HepG2 (cell line): ENCODE results near the gene MRPL3. TPM values are rescaled to one million over a fixed set of nuclear protein-coding genes. Genes with fewer than 3 reads are reported as not detected.

Source experiments
- ASH2L ChIP-seq: fragments of 300-600, 200-600 bp; sonication (generic); IDR thresholded peaks from 2 replicates; pipeline ENCODE4 v1.7.0; 2017; ENCODE audit warnings: low read depth, mild to moderate bottlenecking, moderate library complexity, mixed read lengths, low read length; ENCODE audit not compliant: insufficient read length
- FOXA3 ChIP-seq: IDR thresholded peaks from 2 replicates; pipeline ENCODE4 v1.6.1; 2016; ENCODE audit warnings: missing genetic modification reagents, missing compliant biosample characterization
- KDM4B ChIP-seq: sonication (generic); formaldehyde crosslinking; IDR thresholded peaks from 2 replicates; pipeline ENCODE4 v1.4.0; 2020; ENCODE audit warnings: missing genetic modification reagents
- RFX5 ChIP-seq: IDR thresholded peaks from 2 replicates; pipeline ENCODE4 v1.6.1; 2011; ENCODE audit warnings: low read depth, low read length, improper control_type of control experiment
- SMC3 ChIP-seq: IDR thresholded peaks from 2 replicates; pipeline ENCODE4 v1.6.1; 2011; ENCODE audit warnings: low read length, improper control_type of control experiment
- SNRNP70 ChIP-seq: fragments of 200-400 bp; formaldehyde crosslinking; IDR thresholded peaks from 2 replicates; pipeline ENCODE4 v1.6.1; 2017; ENCODE audit warnings: mild to moderate bottlenecking, low read depth, low read length, moderate library complexity
- SRSF1 ChIP-seq: fragments of 200-400 bp; formaldehyde crosslinking; optimal IDR thresholded peaks from 2 replicates; pipeline ENCODE3; 2017; ENCODE audit warnings: mild to moderate bottlenecking, low read depth, low read length, moderate library complexity
- ZBTB38 ChIP-seq: sonication (generic); formaldehyde crosslinking; IDR thresholded peaks from 2 replicates; pipeline ENCODE4 v1.5.1; 2020; ENCODE audit warnings: mild to moderate bottlenecking, missing genetic modification reagents
- ZMAT3 ChIP-seq: sonication (generic); formaldehyde crosslinking; conservative IDR thresholded peaks from 2 replicates; pipeline ENCODE4 v1.7.0; 2021; ENCODE audit warnings: missing genetic modification reagents
- ZMYM2 ChIP-seq: sonication (generic); formaldehyde crosslinking; IDR thresholded peaks from 2 replicates; pipeline ENCODE4 v1.8.0; 2022; ENCODE audit warnings: mild to moderate bottlenecking, missing genetic modification reagents
- ZNF207 ChIP-seq: fragments of 450-650 bp; IDR thresholded peaks from 2 replicates; pipeline ENCODE4 v1.6.1; 2016; ENCODE audit warnings: antibody characterized with exemption, borderline replicate concordance
- ZNF383 ChIP-seq: sonication (generic); formaldehyde crosslinking; IDR thresholded peaks from 2 replicates; pipeline ENCODE4 v1.4.0; 2020; ENCODE audit warnings: missing genetic modification reagents, mild to moderate bottlenecking, borderline replicate concordance
- ZNF430 ChIP-seq: sonication (generic); formaldehyde crosslinking; IDR thresholded peaks from 2 replicates; pipeline ENCODE4 v1.9.0; 2021; ENCODE audit warnings: mild to moderate bottlenecking, missing genetic modification reagents
- ZNF484 ChIP-seq: sonication (generic); formaldehyde crosslinking; IDR thresholded peaks from 2 replicates; pipeline ENCODE4 v1.5.1; 2020; ENCODE audit warnings: mild to moderate bottlenecking, low read depth, missing genetic modification reagents, borderline replicate concordance
- ZNF768 ChIP-seq: sonication (generic); formaldehyde crosslinking; IDR thresholded peaks from 2 replicates; pipeline ENCODE4 v1.4.0; 2020; ENCODE audit warnings: missing genetic modification reagents
- ZNF891 ChIP-seq: sonication (generic); formaldehyde crosslinking; IDR thresholded peaks from 2 replicates; pipeline ENCODE4 v1.5.0; 2020; ENCODE audit warnings: mild to moderate bottlenecking, missing genetic modification reagents
- polyA plus RNA-seq, 8 experiments: library from polyadenylated mRNA; depleted of rRNA in 3 of 8; stranded (reverse) in 7 of 8; unstranded in 1 of 8; fragments of >200 nt; fragmentation: Illumina TruSeq in 4 of 8; extraction: Trizol in 4 of 8; gene quantifications; 2 replicates each; pipeline versions ENCODE4 v1.2.1 to v1.2.3, GENCODE V29; 2011 to 2016; ENCODE audit warnings: low read depth in 4 of 8, missing spikeins in 1 of 8, mixed read lengths in 1 of 8; ENCODE audit not compliant: insufficient read depth in 1 of 8
- total RNA-seq, 5 experiments: library from RNA; depleted of rRNA; stranded (reverse); fragments of >200 nt; fragmentation: Illumina TruSeq; extraction: Trizol; gene quantifications; 2 replicates each; pipeline ENCODE4 v1.2.3, GENCODE V29; 2016; ENCODE audit warnings: low read depth in 1 of 5
- TF ChIP-seq, protein P1 (sequence below): sonication (generic); formaldehyde crosslinking; IDR thresholded peaks from 2 replicates; pipeline ENCODE4 v1.4.0; 2020; ENCODE audit warnings: mild to moderate bottlenecking, missing genetic modification reagents, borderline replicate concordance
- TF ChIP-seq, protein P2 (sequence below): sonication (generic); formaldehyde crosslinking; IDR thresholded peaks from 2 replicates; pipeline ENCODE4 v1.5.1; 2020; ENCODE audit warnings: mild to moderate bottlenecking, missing genetic modification reagents, moderate library complexity
- TF ChIP-seq, protein P3 (sequence below): sonication (generic); formaldehyde crosslinking; IDR thresholded peaks from 2 replicates; pipeline ENCODE4 v1.5.0; 2020; ENCODE audit warnings: mild to moderate bottlenecking, missing genetic modification reagents
- TF ChIP-seq, protein P4 (sequence below): sonication (generic); formaldehyde crosslinking; IDR thresholded peaks from 2 replicates; pipeline ENCODE4 v1.4.0; 2020; ENCODE audit warnings: low read depth, mild to moderate bottlenecking, missing genetic modification reagents

The MRPL3 gene
- total and polyA plus RNA-seq, 2 of the 13 experiments (the other 11 are each of a cell fraction or from before 2014, with no cell fraction given) = 114 to 172 TPM

DNA sequence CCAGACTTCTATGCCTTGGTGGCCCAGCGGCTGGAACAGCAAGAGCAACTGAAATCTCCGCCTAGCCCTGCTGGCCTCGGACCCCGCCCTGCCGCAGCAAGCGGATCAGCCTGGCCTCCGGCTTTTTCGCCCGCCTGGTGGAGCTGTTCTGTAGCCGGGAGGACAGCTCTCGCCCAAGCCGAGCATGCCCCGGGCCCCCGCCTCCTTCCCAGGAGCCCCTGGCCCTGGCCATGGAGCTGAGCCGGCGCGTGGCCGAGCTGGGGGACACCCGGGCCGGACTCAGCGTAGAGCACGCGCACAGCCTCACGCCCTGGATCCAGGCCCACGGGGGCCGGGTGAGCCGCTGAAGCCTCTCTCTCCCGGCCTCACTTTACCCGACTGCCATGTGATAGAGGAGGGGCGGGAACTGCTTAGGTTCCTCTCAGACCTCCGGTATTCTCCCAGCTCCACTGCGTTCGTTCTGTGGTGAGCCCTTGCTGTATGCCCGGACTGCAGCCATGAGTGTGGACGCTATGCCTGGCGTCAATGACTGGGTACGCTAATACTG lies 24.1 kb upstream of the MRPL3 start (continued):
- TF ChIP-seq, protein P1, sequence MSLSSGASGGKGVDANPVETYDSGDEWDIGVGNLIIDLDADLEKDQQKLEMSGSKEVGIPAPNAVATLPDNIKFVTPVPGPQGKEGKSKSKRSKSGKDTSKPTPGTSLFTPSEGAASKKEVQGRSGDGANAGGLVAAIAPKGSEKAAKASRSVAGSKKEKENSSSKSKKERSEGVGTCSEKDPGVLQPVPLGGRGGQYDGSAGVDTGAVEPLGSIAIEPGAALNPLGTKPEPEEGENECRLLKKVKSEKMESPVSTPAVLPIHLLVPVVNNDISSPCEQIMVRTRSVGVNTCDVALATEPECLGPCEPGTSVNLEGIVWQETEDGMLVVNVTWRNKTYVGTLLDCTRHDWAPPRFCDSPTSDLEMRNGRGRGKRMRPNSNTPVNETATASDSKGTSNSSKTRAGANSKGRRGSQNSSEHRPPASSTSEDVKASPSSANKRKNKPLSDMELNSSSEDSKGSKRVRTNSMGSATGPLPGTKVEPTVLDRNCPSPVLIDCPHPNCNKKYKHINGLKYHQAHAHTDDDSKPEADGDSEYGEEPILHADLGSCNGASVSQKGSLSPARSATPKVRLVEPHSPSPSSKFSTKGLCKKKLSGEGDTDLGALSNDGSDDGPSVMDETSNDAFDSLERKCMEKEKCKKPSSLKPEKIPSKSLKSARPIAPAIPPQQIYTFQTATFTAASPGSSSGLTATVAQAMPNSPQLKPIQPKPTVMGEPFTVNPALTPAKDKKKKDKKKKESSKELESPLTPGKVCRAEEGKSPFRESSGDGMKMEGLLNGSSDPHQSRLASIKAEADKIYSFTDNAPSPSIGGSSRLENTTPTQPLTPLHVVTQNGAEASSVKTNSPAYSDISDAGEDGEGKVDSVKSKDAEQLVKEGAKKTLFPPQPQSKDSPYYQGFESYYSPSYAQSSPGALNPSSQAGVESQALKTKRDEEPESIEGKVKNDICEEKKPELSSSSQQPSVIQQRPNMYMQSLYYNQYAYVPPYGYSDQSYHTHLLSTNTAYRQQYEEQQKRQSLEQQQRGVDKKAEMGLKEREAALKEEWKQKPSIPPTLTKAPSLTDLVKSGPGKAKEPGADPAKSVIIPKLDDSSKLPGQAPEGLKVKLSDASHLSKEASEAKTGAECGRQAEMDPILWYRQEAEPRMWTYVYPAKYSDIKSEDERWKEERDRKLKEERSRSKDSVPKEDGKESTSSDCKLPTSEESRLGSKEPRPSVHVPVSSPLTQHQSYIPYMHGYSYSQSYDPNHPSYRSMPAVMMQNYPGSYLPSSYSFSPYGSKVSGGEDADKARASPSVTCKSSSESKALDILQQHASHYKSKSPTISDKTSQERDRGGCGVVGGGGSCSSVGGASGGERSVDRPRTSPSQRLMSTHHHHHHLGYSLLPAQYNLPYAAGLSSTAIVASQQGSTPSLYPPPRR = no peak
- no peak for TF ChIP-seq FOXA3 (CRISPR knock-in tag)
- TF ChIP-seq ZMYM2 = no peak
- no peak for TF ChIP-seq RFX5
- no peak for TF ChIP-seq ZBTB38 (CRISPR knock-in tag)
- TF ChIP-seq, protein P2, sequence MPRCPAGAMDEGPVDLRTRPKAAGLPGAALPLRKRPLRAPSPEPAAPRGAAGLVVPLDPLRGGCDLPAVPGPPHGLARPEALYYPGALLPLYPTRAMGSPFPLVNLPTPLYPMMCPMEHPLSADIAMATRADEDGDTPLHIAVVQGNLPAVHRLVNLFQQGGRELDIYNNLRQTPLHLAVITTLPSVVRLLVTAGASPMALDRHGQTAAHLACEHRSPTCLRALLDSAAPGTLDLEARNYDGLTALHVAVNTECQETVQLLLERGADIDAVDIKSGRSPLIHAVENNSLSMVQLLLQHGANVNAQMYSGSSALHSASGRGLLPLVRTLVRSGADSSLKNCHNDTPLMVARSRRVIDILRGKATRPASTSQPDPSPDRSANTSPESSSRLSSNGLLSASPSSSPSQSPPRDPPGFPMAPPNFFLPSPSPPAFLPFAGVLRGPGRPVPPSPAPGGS (CRISPR knock-in tag) = no peak
- no peak for TF ChIP-seq ZNF207
- TF ChIP-seq ZNF768 = 0 out of 2 replicates have a peak, but pooled peaks have one; percentile 12
- TF ChIP-seq, protein P3, sequence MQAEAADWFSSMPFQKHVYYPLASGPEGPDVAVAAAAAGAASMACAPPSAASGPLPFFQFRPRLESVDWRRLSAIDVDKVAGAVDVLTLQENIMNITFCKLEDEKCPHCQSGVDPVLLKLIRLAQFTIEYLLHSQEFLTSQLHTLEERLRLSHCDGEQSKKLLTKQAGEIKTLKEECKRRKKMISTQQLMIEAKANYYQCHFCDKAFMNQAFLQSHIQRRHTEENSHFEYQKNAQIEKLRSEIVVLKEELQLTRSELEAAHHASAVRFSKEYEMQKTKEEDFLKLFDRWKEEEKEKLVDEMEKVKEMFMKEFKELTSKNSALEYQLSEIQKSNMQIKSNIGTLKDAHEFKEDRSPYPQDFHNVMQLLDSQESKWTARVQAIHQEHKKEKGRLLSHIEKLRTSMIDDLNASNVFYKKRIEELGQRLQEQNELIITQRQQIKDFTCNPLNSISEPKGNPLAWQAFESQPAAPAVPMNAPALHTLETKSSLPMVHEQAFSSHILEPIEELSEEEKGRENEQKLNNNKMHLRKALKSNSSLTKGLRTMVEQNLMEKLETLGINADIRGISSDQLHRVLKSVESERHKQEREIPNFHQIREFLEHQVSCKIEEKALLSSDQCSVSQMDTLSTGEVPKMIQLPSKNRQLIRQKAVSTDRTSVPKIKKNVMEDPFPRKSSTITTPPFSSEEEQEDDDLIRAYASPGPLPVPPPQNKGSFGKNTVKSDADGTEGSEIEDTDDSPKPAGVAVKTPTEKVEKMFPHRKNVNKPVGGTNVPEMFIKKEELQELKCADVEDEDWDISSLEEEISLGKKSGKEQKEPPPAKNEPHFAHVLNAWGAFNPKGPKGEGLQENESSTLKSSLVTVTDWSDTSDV = no peak
- TF ChIP-seq SRSF1 = no peak
- TF ChIP-seq ZNF430 = no peak
- no peak for TF ChIP-seq ZMAT3 (CRISPR knock-in tag)
- TF ChIP-seq ZNF383 (CRISPR knock-in tag) = no peak
- TF ChIP-seq SMC3 = no peak
- no peak for TF ChIP-seq ASH2L
- TF ChIP-seq KDM4B (CRISPR knock-in tag) = no peak
- TF ChIP-seq, protein P4, sequence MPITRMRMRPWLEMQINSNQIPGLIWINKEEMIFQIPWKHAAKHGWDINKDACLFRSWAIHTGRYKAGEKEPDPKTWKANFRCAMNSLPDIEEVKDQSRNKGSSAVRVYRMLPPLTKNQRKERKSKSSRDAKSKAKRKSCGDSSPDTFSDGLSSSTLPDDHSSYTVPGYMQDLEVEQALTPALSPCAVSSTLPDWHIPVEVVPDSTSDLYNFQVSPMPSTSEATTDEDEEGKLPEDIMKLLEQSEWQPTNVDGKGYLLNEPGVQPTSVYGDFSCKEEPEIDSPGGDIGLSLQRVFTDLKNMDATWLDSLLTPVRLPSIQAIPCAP = no peak
- TF ChIP-seq ZNF484 (CRISPR knock-in tag) = no peak
- no peak for TF ChIP-seq ZNF891 (CRISPR knock-in tag)
- no peak for TF ChIP-seq SNRNP70
